WTC11 (cell line): ENCODE results near the gene UBR4. TPM values are rescaled to one million over a fixed set of nuclear protein-coding genes. Genes with fewer than 3 reads are reported as not detected.

Experiments used
- ATAC-seq: fragments of 200-7000 bp; cut with Tn5 transposase; 2 replicates; pipeline ENCODE4 v1.10.0; 2021; ENCODE audit warnings: mild to moderate bottlenecking, moderate library complexity
- CTCF ChIA-PET: fragments of 300-600 bp; sonication (Branson Sonifier 250); formaldehyde crosslinking; loops from one replicate; lab custom pipeline; 2021; ENCODE audit warnings: antibody characterized with exemption; lab: Charles Lee
- POLR2A ChIA-PET: fragments of 350-600 bp; sonication (Branson Sonifier 250); formaldehyde crosslinking; loops from one replicate; lab custom pipeline; 2021; ENCODE audit warnings: antibody characterized with exemption; lab: Charles Lee
- DNase-seq: peaks from one replicate; pipeline ENCODE4 v3.0.0; 2021; ENCODE audit warnings: low spot score
- H3K27ac Mint-ChIP-seq: 2 replicates; pipeline ENCODE4 v1.8.0; 2021; ENCODE audit warnings: mixed read lengths
- H3K27me3 Mint-ChIP-seq: 2 replicates; pipeline ENCODE4 v1.8.0; 2021; ENCODE audit warnings: low read depth, mild to moderate bottlenecking, moderate library complexity, mixed read lengths
- H3K36me3 Mint-ChIP-seq: 2 replicates; pipeline ENCODE4 v1.8.0; 2021; ENCODE audit warnings: mixed read lengths
- H3K4me1 Mint-ChIP-seq: 2 replicates; pipeline ENCODE4 v1.8.0; 2022; ENCODE audit warnings: mixed read lengths
- H3K4me3 Mint-ChIP-seq: 2 replicates; pipeline ENCODE4 v1.8.0; 2021; ENCODE audit warnings: mild to moderate bottlenecking, moderate library complexity, mixed read lengths
- H3K9me3 Mint-ChIP-seq: 2 replicates; pipeline ENCODE4 v1.8.0; 2021; ENCODE audit warnings: mixed read lengths
- ARID4B ChIP-seq: sonication (generic); formaldehyde crosslinking; IDR thresholded peaks from 2 replicates; pipeline ENCODE4 v1.8.0; 2023; ENCODE audit warnings: missing genetic modification reagents, mild to moderate bottlenecking, borderline replicate concordance
- ELF4 ChIP-seq: sonication (generic); formaldehyde crosslinking; IDR thresholded peaks from 2 replicates; pipeline ENCODE4 v1.8.1; 2022; ENCODE audit warnings: low read depth, mild to moderate bottlenecking, moderate library complexity, missing genetic modification reagents
- ETV6 ChIP-seq: sonication (generic); formaldehyde crosslinking; IDR thresholded peaks from 2 replicates; pipeline ENCODE4 v1.8.1; 2022; ENCODE audit warnings: mild to moderate bottlenecking, missing genetic modification reagents
- FOXJ3 ChIP-seq: sonication (generic); formaldehyde crosslinking; IDR thresholded peaks from 2 replicates; pipeline ENCODE4 v1.9.0; 2021; ENCODE audit warnings: missing genetic modification reagents, mild to moderate bottlenecking, borderline replicate concordance
- GRHL2 ChIP-seq: fragments of 250-450 bp; sonication (Bioruptor Pico); IDR thresholded peaks from 2 replicates; pipeline ENCODE4 v1.8.0; 2022; ENCODE audit warnings: mild to moderate bottlenecking, moderate library complexity; ENCODE audit not compliant: insufficient replicate concordance, severe bottlenecking
- GTF2I ChIP-seq: fragments of 250-450 bp; sonication (Bioruptor Pico); conservative IDR thresholded peaks from 2 replicates; pipeline ENCODE4 v1.4.0; 2021; ENCODE audit warnings: mild to moderate bottlenecking
- NFATC4 ChIP-seq: fragments of 250-450 bp; sonication (Bioruptor Pico); IDR thresholded peaks from 2 replicates; pipeline ENCODE4 v1.9.0; 2021; ENCODE audit warnings: mild to moderate bottlenecking
- PRRX2 ChIP-seq: fragments of 250-450 bp; sonication (Bioruptor Pico); IDR thresholded peaks from 2 replicates; pipeline ENCODE4 v1.8.0; 2021; ENCODE audit warnings: mild to moderate bottlenecking
- TCF7 ChIP-seq: sonication (generic); formaldehyde crosslinking; IDR thresholded peaks from 2 replicates; pipeline ENCODE4 v1.8.0; 2022; ENCODE audit warnings: mild to moderate bottlenecking, low read depth, missing genetic modification reagents, moderate library complexity
- TEAD1 ChIP-seq: sonication (generic); formaldehyde crosslinking; IDR thresholded peaks from 2 replicates; pipeline ENCODE4 v1.8.0; 2022; ENCODE audit warnings: mild to moderate bottlenecking, missing genetic modification reagents
- TP53 ChIP-seq: sonication (generic); formaldehyde crosslinking; IDR thresholded peaks from 2 replicates; pipeline ENCODE4 v1.8.1; 2023; ENCODE audit warnings: mild to moderate bottlenecking, missing genetic modification reagents
- ZNF281 ChIP-seq: sonication (generic); formaldehyde crosslinking; IDR thresholded peaks from 2 replicates; pipeline ENCODE4 v1.8.0; 2023; ENCODE audit warnings: mild to moderate bottlenecking, missing genetic modification reagents
- ZNF396 ChIP-seq: fragments of 250-450 bp; sonication (Bioruptor Pico); IDR thresholded peaks from 2 replicates; pipeline ENCODE4 v1.8.0; 2021; ENCODE audit warnings: mild to moderate bottlenecking, moderate library complexity, borderline replicate concordance
- ZNF423 ChIP-seq: fragments of 250-450 bp; sonication (Bioruptor Pico); IDR thresholded peaks from 2 replicates; pipeline ENCODE4 v2.1.2; 2022; ENCODE audit warnings: mild to moderate bottlenecking, moderate library complexity
- ZNF671 ChIP-seq: fragments of 250-450 bp; sonication (Bioruptor Pico); IDR thresholded peaks from 2 replicates; pipeline ENCODE4 v1.8.0; 2021; ENCODE audit warnings: mild to moderate bottlenecking
- total RNA-seq: library from RNA; stranded (reverse); gene quantifications from 3 replicates; pipeline ENCODE4 v1.2.3, GENCODE V29; 2021
- TF ChIP-seq, protein P1 (sequence below): sonication (generic); formaldehyde crosslinking; IDR thresholded peaks from 2 replicates; pipeline ENCODE4 v1.8.1; 2022; ENCODE audit warnings: mild to moderate bottlenecking, missing genetic modification reagents, moderate library complexity, borderline replicate concordance
- TF ChIP-seq, protein P2 (sequence below): sonication (generic); formaldehyde crosslinking; IDR thresholded peaks from 2 replicates; pipeline ENCODE4 v1.8.0; 2022; ENCODE audit warnings: mild to moderate bottlenecking, missing genetic modification reagents
- TF ChIP-seq, protein P3 (sequence below): fragments of 250-450 bp; sonication (Bioruptor Pico); IDR thresholded peaks from 2 replicates; pipeline ENCODE4 v1.9.0; 2021; ENCODE audit warnings: mild to moderate bottlenecking
- TF ChIP-seq, protein P4 (sequence below): sonication (generic); formaldehyde crosslinking; IDR thresholded peaks from 2 replicates; pipeline ENCODE4 v1.8.1; 2023; ENCODE audit warnings: mild to moderate bottlenecking, moderate library complexity, missing genetic modification reagents

The UBR4 gene
- total RNA-seq, 1 experiment from 2014 or later = 179 TPM

DNA sequence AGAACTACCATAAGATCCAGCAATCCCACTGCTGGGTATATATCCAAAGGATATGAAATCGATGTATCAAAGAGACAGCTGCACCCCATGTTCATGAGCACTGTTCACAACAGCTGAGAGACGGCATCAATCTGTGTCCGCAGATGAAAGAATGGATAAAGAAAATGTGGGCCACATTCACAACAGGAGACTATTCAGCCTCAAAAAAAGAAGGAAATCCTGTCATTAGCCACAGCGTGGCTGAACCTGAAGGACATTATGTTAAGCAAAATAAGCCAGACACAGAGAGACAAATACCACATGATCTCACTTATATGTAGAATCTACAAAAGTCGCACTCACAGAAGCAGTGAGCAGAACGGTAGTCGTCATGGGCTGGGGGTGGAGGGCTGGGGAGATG, 154.4 kb downstream of the UBR4 start:
- H3K27ac Mint-ChIP-seq = no peak overlapping the region
- H3K4me1 Mint-ChIP-seq = 0 out of 2 replicates have a peak, but pooled peaks cover 12% of the 10 kb centered on the region
- POLR2A ChIA-PET = no interaction called here
- no peaks in the 10 kb centered on the region for H3K27me3 Mint-ChIP-seq
- H3K36me3 Mint-ChIP-seq = no peaks in the 10 kb centered on the region
- no peak for DNase-seq
- no peak for ATAC-seq
- no peak for TF ChIP-seq GRHL2 (CRISPR knock-in tag)
- no peak for TF ChIP-seq FOXJ3
- TF ChIP-seq TEAD1 (CRISPR knock-in tag) = no peak
- TF ChIP-seq ZNF281 (CRISPR knock-in tag) = no peak
- TF ChIP-seq, protein P1, sequence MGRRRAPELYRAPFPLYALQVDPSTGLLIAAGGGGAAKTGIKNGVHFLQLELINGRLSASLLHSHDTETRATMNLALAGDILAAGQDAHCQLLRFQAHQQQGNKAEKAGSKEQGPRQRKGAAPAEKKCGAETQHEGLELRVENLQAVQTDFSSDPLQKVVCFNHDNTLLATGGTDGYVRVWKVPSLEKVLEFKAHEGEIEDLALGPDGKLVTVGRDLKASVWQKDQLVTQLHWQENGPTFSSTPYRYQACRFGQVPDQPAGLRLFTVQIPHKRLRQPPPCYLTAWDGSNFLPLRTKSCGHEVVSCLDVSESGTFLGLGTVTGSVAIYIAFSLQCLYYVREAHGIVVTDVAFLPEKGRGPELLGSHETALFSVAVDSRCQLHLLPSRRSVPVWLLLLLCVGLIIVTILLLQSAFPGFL (CRISPR knock-in tag) = no peak
- TF ChIP-seq TCF7 (CRISPR knock-in tag) = no peak
- no peak for TF ChIP-seq ZNF671 (CRISPR knock-in tag)
- TF ChIP-seq ZNF423 (CRISPR knock-in tag) = no peak
- no peak for TF ChIP-seq GTF2I (CRISPR knock-in tag)
- TF ChIP-seq ARID4B = no peak
- no peak for TF ChIP-seq NFATC4 (CRISPR knock-in tag)
- no peak for TF ChIP-seq ETV6 (CRISPR knock-in tag)
- TF ChIP-seq, protein P2, sequence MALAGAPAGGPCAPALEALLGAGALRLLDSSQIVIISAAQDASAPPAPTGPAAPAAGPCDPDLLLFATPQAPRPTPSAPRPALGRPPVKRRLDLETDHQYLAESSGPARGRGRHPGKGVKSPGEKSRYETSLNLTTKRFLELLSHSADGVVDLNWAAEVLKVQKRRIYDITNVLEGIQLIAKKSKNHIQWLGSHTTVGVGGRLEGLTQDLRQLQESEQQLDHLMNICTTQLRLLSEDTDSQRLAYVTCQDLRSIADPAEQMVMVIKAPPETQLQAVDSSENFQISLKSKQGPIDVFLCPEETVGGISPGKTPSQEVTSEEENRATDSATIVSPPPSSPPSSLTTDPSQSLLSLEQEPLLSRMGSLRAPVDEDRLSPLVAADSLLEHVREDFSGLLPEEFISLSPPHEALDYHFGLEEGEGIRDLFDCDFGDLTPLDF (CRISPR knock-in tag) = no peak
- TF ChIP-seq, protein P3, sequence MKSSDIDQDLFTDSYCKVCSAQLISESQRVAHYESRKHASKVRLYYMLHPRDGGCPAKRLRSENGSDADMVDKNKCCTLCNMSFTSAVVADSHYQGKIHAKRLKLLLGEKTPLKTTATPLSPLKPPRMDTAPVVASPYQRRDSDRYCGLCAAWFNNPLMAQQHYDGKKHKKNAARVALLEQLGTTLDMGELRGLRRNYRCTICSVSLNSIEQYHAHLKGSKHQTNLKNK = no peak
- no peak for TF ChIP-seq ELF4 (CRISPR knock-in tag)
- TF ChIP-seq TP53 (CRISPR knock-in tag) = no peak
- no peak for TF ChIP-seq ZNF396
- TF ChIP-seq, protein P4, sequence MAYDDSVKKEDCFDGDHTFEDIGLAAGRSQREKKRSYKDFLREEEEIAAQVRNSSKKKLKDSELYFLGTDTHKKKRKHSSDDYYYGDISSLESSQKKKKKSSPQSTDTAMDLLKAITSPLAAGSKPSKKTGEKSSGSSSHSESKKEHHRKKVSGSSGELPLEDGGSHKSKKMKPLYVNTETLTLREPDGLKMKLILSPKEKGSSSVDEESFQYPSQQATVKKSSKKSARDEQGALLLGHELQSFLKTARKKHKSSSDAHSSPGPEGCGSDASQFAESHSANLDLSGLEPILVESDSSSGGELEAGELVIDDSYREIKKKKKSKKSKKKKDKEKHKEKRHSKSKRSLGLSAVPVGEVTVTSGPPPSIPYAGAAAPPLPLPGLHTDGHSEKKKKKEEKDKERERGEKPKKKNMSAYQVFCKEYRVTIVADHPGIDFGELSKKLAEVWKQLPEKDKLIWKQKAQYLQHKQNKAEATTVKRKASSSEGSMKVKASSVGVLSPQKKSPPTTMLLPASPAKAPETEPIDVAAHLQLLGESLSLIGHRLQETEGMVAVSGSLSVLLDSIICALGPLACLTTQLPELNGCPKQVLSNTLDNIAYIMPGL (CRISPR knock-in tag) = no peak
- no peak for TF ChIP-seq PRRX2
- TF ChIP-seq, all 79 proteins: peak for 0
- no peaks in the 10 kb centered on the region for H3K9me3 Mint-ChIP-seq
- no peak overlapping the region for H3K4me3 Mint-ChIP-seq
- CTCF ChIA-PET = no interaction called here
